Activated T-cell treated with anti-CD3 and anti-CD28 coated beads, Interleukin-2, amount 50 U/mL, for 72 hours (primary cell): ENCODE measurements around the gene SPG7. TPM values are rescaled to one million over a fixed set of nuclear protein-coding genes. Genes with fewer than 3 reads are reported as not detected.
A peak's percentile ranks its signal among the peaks of the same experiment; 100 is the strongest.

Experiments
- ATAC-seq, 2 donors: fragments of 150-1000 bp; cut with Tn5 transposase; replicated peaks in 1 of 2; 2 replicates each; pipeline ENCODE4 v1.10.0; 2021; ENCODE audit warnings: moderate library complexity in 2 of 2, mild to moderate bottlenecking in 1 of 2
- DNase-seq, 2 donors: peaks; one replicate each; pipeline ENCODE4 v3.0.0; 2021 to 2022; ENCODE audit warnings: mixed read lengths in 1 of 2
- H3K27ac Mint-ChIP-seq: one replicate; pipeline ENCODE4 v1.8.0; 2022; ENCODE audit warnings: mild to moderate bottlenecking, moderate library complexity, mixed read lengths
- H3K27me3 Mint-ChIP-seq: one replicate; pipeline ENCODE4 v1.8.0; 2022; ENCODE audit warnings: low read depth, mixed read lengths
- H3K36me3 Mint-ChIP-seq, 2 donors: one replicate each; pipeline ENCODE4 v1.8.0; 2022; ENCODE audit warnings: mixed read lengths in 2 of 2, mild to moderate bottlenecking in 1 of 2; ENCODE audit not compliant: insufficient read depth in 2 of 2
- H3K4me1 Mint-ChIP-seq: one replicate; pipeline ENCODE4 v1.8.0; 2022; ENCODE audit warnings: low read depth, mixed read lengths
- H3K4me3 Mint-ChIP-seq, 2 donors: one replicate each; pipeline ENCODE4 v1.8.0; 2022; ENCODE audit warnings: mild to moderate bottlenecking in 2 of 2, mixed read lengths in 2 of 2, moderate library complexity in 2 of 2
- H3K9me3 Mint-ChIP-seq, 2 donors: one replicate each; pipeline ENCODE4 v1.8.0; 2022; ENCODE audit warnings: mixed read lengths in 2 of 2
- total RNA-seq, 2 donors: library from RNA; stranded (reverse); gene quantifications; one replicate each; pipeline ENCODE4 v1.2.3, GENCODE V29; 2022

Gene SPG7
- total RNA-seq, 2 donors from 2014 or later: 67.4 to 82.1 TPM

GRCh38 chr16:89507214-89507833, 879 bp upstream of the SPG7 start:
- Mint-ChIP-seq H3K27ac (peak overlapping the region; percentile 75), H3K36me3 (peaks cover 0 to 4% of the 10 kb centered on the region in 2 donors), H3K4me1 (peaks cover 30% of the 10 kb centered on the region), H3K4me3 (peak overlapping the region; percentile 82 to 89), H3K9me3 (no peaks in the 10 kb centered on the region), H3K27me3 (no peaks in the 10 kb centered on the region)
- ATAC-seq (no peak), DNase-seq (no peak)

DNA sequence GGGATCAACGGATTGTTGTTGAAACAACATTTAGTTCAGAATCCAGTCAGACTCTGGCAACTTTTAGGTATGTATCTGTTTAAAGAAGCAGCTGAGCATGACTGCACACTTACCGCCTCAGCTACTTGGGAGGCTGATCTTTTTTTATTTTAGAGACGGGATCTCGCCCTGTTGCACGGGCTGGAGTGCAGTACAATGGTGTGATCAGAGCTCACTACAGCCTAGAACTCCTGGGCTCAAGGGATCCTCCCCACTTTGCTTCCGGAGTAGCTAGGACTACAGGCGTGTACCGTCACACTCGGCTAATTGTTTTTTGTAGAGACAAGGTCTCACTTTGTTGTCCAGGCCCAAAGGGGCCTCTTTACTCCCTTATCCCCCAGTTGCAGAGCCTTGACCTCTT, 2.3 kb downstream of the SPG7 start:
- Mint-ChIP-seq H3K27me3 (no peaks in the 10 kb centered on the region), H3K4me3 (no peak overlapping the region), H3K27ac (no peak overlapping the region), H3K4me1 (peaks cover 19% of the 10 kb centered on the region), H3K9me3 (no peaks in the 10 kb centered on the region), H3K36me3 (peaks cover 0 to 13% of the 10 kb centered on the region in 2 donors)
- ATAC-seq: no peak
- DNase-seq: no peak

DNA sequence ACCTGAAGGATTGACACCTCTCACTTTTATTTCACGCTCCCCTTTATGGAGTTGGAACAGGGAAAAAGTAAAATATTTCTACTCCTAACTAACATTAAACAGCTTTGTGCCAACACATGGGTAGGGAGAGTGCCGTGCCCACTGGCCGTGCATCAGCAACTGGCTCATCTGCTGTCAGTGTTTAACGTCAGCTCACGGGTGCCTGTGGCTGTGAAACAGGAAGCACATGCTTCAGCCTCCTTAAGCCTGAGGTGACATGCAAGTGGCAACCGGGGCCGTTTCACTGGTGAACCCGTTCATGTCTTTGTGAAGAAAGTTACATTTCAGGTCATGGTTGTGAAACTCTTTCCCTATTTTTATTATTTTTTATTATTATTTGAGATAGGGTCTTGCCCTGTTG, 3.2 kb downstream of the SPG7 start:
- peaks cover 0 to 13% of the 10 kb centered on the region in 2 donors for H3K36me3 Mint-ChIP-seq
- H3K4me3 Mint-ChIP-seq: no peak overlapping the region
- peak overlapping the region; percentile 63 for H3K27ac Mint-ChIP-seq
- no peaks in the 10 kb centered on the region for H3K9me3 Mint-ChIP-seq
- H3K27me3 Mint-ChIP-seq: no peaks in the 10 kb centered on the region
- H3K4me1 Mint-ChIP-seq: peaks cover 10% of the 10 kb centered on the region
- DNase-seq: no peak
- no peak for ATAC-seq

GRCh38 chr16:89512453-89512852, 4.2 kb downstream of the SPG7 start:
- Mint-ChIP-seq H3K36me3 (peaks cover 2 to 13% of the 10 kb centered on the region in 2 donors), H3K4me3 (no peak overlapping the region), H3K9me3 (no peaks in the 10 kb centered on the region), H3K27ac (no peak overlapping the region), H3K27me3 (no peaks in the 10 kb centered on the region), H3K4me1 (peaks cover 9% of the 10 kb centered on the region)
- DNase-seq (no peak), ATAC-seq (no peak)

DNA sequence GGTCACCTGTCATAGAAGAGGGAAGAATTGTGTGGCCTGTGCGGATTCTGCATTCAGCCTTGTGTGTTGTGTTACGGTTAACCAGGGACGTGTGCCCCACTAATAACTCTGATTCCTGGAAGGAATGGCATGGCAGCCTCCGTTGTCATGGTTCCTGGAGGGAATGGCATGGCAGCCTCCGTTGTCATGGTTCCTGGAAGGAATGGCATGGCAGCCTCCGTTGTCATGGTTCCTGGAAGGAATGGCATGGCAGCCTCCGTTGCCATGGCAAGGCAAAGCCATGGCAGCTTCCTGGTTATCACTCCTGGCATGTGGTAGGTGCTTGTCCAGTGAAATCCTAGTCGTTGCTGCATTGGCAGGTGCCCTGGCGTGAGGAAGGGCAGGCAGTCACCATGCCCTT, 8.9 kb downstream of the SPG7 start:
- no peak for ATAC-seq
- no peak for DNase-seq
- no peak overlapping the region for H3K4me3 Mint-ChIP-seq
- H3K27me3 Mint-ChIP-seq: no peaks in the 10 kb centered on the region
- H3K9me3 Mint-ChIP-seq: no peaks in the 10 kb centered on the region
- no peak overlapping the region for H3K27ac Mint-ChIP-seq
- H3K36me3 Mint-ChIP-seq: peaks cover 9 to 18% of the 10 kb centered on the region in 2 donors
- no peaks in the 10 kb centered on the region for H3K4me1 Mint-ChIP-seq

GRCh38 chr16:89519881-89520280, 11.7 kb downstream of the SPG7 start:
- Mint-ChIP-seq H3K4me1 (no peaks in the 10 kb centered on the region), H3K4me3 (no peak overlapping the region), H3K27ac (peak overlapping the region; percentile 48), H3K27me3 (no peaks in the 10 kb centered on the region), H3K9me3 (no peaks in the 10 kb centered on the region), H3K36me3 (peaks cover 9 to 11% of the 10 kb centered on the region in 2 donors)
- DNase-seq (no peak), ATAC-seq (no peak)

DNA sequence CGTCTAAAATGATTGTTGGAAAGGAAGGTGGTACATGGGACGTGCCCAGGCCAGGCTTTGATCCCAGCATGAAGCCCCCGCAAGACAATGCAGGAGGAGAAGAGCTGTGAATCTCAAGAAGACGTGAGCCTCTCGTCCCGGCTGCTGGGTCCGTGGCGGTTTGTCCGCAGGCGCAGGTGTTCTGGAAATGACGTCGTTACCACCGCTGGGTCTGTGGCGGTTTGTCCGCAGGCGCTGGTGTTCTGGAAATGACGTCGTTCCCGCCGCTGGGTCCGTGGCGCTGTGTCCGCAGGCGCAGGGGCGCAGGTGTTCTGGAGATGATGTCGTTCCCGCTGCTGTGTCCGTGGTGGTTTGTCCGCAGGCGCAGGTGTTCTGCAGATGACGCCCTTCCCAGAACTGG, 14.1 kb downstream of the SPG7 start:
- no peak for ATAC-seq

DNA sequence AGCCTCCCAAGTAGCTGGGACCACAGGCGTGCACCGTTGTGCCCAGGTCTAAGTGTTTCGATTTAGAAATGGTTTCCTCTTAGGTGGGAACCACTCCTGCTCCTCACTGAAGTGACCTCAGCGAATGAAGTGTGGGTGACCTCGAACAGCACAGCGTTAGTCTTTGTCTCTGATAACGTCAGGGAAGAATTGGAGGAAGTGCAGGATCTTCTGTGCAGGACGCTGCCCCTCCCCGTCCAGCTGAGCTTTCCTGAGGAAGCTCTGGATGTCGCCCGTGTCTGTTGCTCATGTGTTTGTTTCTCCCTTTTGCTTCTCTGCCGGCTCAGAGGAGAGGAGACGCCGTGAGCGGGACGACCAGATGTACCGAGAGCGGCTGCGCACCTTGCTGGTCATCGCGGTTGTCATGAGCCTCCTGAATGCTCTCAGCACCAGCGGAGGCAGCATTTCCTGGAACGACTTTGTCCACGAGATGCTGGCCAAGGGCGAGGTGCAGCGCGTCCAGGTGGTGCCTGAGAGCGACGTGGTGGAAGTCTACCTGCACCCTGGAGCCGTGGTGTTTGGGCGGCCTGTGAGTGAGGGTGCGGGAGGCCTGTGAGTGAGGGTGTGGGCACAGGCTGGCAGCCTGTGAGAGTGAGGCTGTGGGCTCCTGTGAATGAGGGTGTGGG, 15.6 kb downstream of the SPG7 start:
- DNase-seq: no peak
- Mint-ChIP-seq H3K27ac (no peak overlapping the region), H3K4me1 (no peaks in the 10 kb centered on the region), H3K4me3 (no peak overlapping the region), H3K9me3 (no peaks in the 10 kb centered on the region), H3K27me3 (no peaks in the 10 kb centered on the region), H3K36me3 (peaks cover 0 to 9% of the 10 kb centered on the region in 2 donors)
- ATAC-seq: no peak

More for the DNA sequence above, 14.1 kb downstream of the SPG7 start:
- DNase-seq: no peak
- Mint-ChIP-seq H3K9me3 (no peaks in the 10 kb centered on the region), H3K27me3 (no peaks in the 10 kb centered on the region), H3K4me3 (no peak overlapping the region), H3K36me3 (peaks cover 7 to 13% of the 10 kb centered on the region in 2 donors), H3K4me1 (no peaks in the 10 kb centered on the region), H3K27ac (no peak overlapping the region)

GRCh38 chr16:89525146-89525913, 17.1 kb downstream of the SPG7 start:
- no peak for DNase-seq
- no peaks in the 10 kb centered on the region for H3K27me3 Mint-ChIP-seq
- H3K27ac Mint-ChIP-seq: no peak overlapping the region
- no peak overlapping the region for H3K4me3 Mint-ChIP-seq
- no peak for ATAC-seq
- peaks cover 0 to 8% of the 10 kb centered on the region in 2 donors for H3K36me3 Mint-ChIP-seq
- no peaks in the 10 kb centered on the region for H3K9me3 Mint-ChIP-seq
- no peaks in the 10 kb centered on the region for H3K4me1 Mint-ChIP-seq

- Mint-ChIP-seq H3K9me3 (no peaks in the 10 kb centered on the region), H3K36me3 (peaks cover 1 to 20% of the 10 kb centered on the region in 2 donors)
Observed at GRCh38 chr16:89529097-89529496, 20.9 kb downstream of the SPG7 start.

GRCh38 chr16:89530401-89531381, 22.5 kb downstream of the SPG7 start:
- no peak for DNase-seq
- no peaks in the 10 kb centered on the region for H3K27me3 Mint-ChIP-seq
- no peaks in the 10 kb centered on the region for H3K9me3 Mint-ChIP-seq
- ATAC-seq: no peak
- H3K4me3 Mint-ChIP-seq: no peak overlapping the region
- H3K36me3 Mint-ChIP-seq: peaks cover 2 to 25% of the 10 kb centered on the region in 2 donors
- H3K27ac Mint-ChIP-seq: no peak overlapping the region
- peaks cover 17% of the 10 kb centered on the region for H3K4me1 Mint-ChIP-seq

More at GRCh38 chr16:89529097-89529496, 20.9 kb downstream of the SPG7 start:
- Mint-ChIP-seq H3K4me1 (peaks cover 8% of the 10 kb centered on the region), H3K27me3 (no peaks in the 10 kb centered on the region), H3K27ac (no peak overlapping the region), H3K4me3 (no peak overlapping the region)
- ATAC-seq (no peak), DNase-seq (no peak)

DNA sequence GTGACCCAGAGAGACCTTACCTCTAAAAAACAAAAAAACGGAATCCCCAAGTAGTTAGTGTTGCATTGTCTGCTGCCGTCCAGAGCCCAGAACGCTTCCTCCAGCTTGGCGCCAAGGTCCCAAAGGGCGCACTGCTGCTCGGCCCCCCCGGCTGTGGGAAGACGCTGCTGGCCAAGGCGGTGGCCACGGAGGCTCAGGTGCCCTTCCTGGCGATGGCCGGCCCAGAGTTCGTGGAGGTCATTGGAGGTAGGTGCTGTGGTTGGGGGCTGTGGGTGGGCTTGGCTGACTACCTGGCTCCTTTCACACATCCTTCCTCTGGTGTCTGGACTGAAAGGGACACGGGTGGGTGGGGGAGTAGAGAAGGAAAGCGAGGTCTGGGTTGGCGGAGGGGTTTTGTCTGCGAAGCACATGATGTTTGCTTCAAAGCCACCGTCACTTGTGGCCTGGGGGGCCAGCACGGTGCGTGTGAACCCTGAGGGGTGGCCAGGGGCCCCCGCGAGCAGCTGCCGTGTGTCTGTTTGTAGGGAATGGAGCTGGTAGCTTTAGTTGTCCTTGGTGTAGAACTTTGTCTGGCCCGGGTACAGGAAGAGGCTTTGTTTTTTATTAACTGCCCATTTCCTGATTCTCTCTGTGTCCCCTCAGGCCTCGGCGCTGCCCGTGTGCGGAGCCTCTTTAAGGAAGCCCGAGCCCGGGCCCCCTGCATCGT, 23.8 kb downstream of the SPG7 start:
- H3K9me3 Mint-ChIP-seq: no peaks in the 10 kb centered on the region

More for the DNA sequence above, 23.8 kb downstream of the SPG7 start:
- Mint-ChIP-seq H3K27me3 (no peaks in the 10 kb centered on the region), H3K27ac (no peak overlapping the region), H3K4me1 (peaks cover 17% of the 10 kb centered on the region), H3K4me3 (no peak overlapping the region), H3K36me3 (peaks cover 2 to 25% of the 10 kb centered on the region in 2 donors)
- ATAC-seq: no peak
- DNase-seq: no peak
